ENCODE results near the gene MAP4K2. TPM values are rescaled to one million over a fixed set of nuclear protein-coding genes. Genes with fewer than 3 reads are reported as not detected.
A peak's percentile ranks its signal among the peaks of the same experiment; 100 is the strongest.

MAP4K2 gene
- total RNA-seq, 1 experiment from 2014 or later = 24.7 TPM

- Histone ChIP-seq H4K91ac (ENCODE audit: insufficient read length, low read depth, low read length) (no peak overlapping the region), H3K23me2 (ENCODE audit: insufficient read length, low read depth, low read length, poor library complexity, severe bottlenecking) (no peaks in the 10 kb centered on the region), H4K8ac (replicated peaks; ENCODE audit: insufficient read length, low read depth, low read length) (no peak overlapping the region), H2AFZ (ENCODE audit: low read length) (no peak overlapping the region), H3K4me1 (ENCODE audit: insufficient read depth, low read length) (peaks cover 4% of the 10 kb centered on the region; the same call in 1 of the 2 replicates), H3K4ac (ENCODE audit: low read depth, low read length) (no peak overlapping the region), H3K14ac (ENCODE audit: insufficient read depth, low read length) (no peak overlapping the region), H3K9me3 (ENCODE audit: control insufficient read depth, low read depth, low read length) (no peaks in the 10 kb centered on the region), H2BK20ac (ENCODE audit: low read depth, low read length, poor library complexity, severe bottlenecking) (no peak overlapping the region), H4K20me1 (ENCODE audit: control insufficient read depth, insufficient read depth, insufficient read length) (no peaks in the 10 kb centered on the region), H3K79me2 (ENCODE audit: insufficient read depth, low read length) (no peaks in the 10 kb centered on the region), H3K18ac (ENCODE audit: insufficient read length, low read depth, low read length) (no peak overlapping the region), H3K79me1 (ENCODE audit: insufficient read depth, low read depth, low read length, poor library complexity, severe bottlenecking) (peaks cover 3% of the 10 kb centered on the region), H3K23ac (ENCODE audit: insufficient read length, low read depth, low read length) (no peak overlapping the region), H2BK120ac (ENCODE audit: low read depth, low read length, poor library complexity, severe bottlenecking) (no peak overlapping the region), H3K4me2 (ENCODE audit: insufficient read depth, insufficient read length, low read length) (peak overlapping the region; percentile 13), H3K56ac (ENCODE audit: insufficient read length, low read depth, low read length) (no peak overlapping the region), H3K9ac (ENCODE audit: extremely low read depth, insufficient read length, low read length) (no peak overlapping the region), H2BK15ac (ENCODE audit: low read depth, low read length) (no peak overlapping the region), H3K27me3 (ENCODE audit: insufficient read depth, low read length) (no peaks in the 10 kb centered on the region), H2BK5ac (ENCODE audit: insufficient read length, low read length) (no peak overlapping the region), H2BK12ac (ENCODE audit: insufficient read length, low read depth, low read length) (no peak overlapping the region), H3K27ac (ENCODE audit: insufficient read length, low read depth, low read length) (peak overlapping the region; percentile 64), H4K5ac (ENCODE audit: insufficient read length, low read depth, low read length) (no peak overlapping the region), H3T11ph (ENCODE audit: low read length) (no peak overlapping the region), H2AK5ac (ENCODE audit: insufficient read length, low read length) (no peak overlapping the region)
- H3K4me1 Mint-ChIP-seq = peaks cover 73 to 94% of the 10 kb centered on the region in 2 experiments
- TF ChIP-seq, protein P1, sequence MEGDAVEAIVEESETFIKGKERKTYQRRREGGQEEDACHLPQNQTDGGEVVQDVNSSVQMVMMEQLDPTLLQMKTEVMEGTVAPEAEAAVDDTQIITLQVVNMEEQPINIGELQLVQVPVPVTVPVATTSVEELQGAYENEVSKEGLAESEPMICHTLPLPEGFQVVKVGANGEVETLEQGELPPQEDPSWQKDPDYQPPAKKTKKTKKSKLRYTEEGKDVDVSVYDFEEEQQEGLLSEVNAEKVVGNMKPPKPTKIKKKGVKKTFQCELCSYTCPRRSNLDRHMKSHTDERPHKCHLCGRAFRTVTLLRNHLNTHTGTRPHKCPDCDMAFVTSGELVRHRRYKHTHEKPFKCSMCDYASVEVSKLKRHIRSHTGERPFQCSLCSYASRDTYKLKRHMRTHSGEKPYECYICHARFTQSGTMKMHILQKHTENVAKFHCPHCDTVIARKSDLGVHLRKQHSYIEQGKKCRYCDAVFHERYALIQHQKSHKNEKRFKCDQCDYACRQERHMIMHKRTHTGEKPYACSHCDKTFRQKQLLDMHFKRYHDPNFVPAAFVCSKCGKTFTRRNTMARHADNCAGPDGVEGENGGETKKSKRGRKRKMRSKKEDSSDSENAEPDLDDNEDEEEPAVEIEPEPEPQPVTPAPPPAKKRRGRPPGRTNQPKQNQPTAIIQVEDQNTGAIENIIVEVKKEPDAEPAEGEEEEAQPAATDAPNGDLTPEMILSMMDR (conservative IDR thresholded peaks at IDR 0.05) = no peak
- no peaks in the 10 kb centered on the region; the same call in 1 of the 2 replicates for H3K27me3 Mint-ChIP-seq (ENCODE audit: low read depth)
- DNase-seq = peak; percentile 77
- peak overlapping the region; percentile 97 to 99 (median 98) for H3K27ac Mint-ChIP-seq
- H3K36me3 Mint-ChIP-seq (ENCODE audit: insufficient read depth in 1 of 3, low read depth in 3 of 3) = peaks cover 29 to 57% (median 44%) of the 10 kb centered on the region in 3 experiments; a peak in 6 of 7 replicates
- no peaks in the 10 kb centered on the region; a peak in 1 of 5 replicates for H3K9me3 Mint-ChIP-seq
- no CpG with 5 or more reads among the region's 13 CpGs for WGBS (ENCODE audit: extremely low coverage, insufficient read length, low lambda C conversion rate)
- peak overlapping the region; percentile 34 to 67 for H3K4me3 Mint-ChIP-seq
Measured at GRCh38 chr11:64762674-64763525, 40.1 kb downstream of the MAP4K2 start.

All from H9 (cell line).